GM19025 (cell line): ENCODE results near the gene COL5A1.

Experiments
- ATAC-seq: cut with Tn5 transposase; IDR thresholded peaks from one replicate; pipeline ENCODE4 v1.9.1; 2021; ENCODE audit warnings: mild to moderate bottlenecking, low read depth, moderate library complexity; ENCODE audit not compliant: unreplicated experiment

Gene COL5A1

DNA sequence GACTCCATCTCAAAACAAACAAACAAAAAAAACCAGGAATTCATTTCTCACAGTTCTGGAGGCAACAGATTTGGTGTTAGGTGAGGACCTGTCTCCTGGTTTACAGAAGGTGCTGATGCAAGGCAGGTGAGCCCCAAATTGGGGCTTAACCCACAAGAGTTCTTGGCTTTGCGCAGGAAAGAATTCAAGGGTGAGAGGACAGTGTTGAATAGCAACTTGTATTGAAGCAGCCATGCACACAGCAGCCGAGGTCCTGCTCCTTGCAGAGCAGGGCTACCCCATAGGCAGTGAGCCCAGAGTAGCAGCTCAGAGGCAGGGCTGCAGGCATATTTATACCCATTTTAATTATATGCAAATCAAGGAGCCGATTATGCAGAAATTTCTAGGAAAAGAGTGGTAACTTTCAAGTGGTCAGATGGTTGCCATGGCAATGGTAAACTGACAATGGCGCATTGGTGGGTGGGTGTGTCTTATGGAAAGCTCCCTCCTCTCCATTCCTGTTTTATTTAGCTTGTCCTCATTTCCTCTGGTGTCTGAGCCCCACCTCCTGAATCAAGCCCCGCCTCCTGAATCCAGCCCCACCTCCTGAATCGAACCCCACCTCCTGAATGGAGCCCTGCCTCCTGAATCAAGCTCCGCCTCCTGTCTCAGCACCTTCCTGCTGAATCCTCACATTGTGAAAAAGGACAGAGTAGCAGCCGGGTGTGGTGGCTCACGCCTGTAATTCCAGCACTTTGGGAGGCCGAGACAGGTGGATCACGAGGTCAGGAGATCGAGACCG lies 34.5 kb upstream of the COL5A1 start:
- no peak for ATAC-seq

DNA sequence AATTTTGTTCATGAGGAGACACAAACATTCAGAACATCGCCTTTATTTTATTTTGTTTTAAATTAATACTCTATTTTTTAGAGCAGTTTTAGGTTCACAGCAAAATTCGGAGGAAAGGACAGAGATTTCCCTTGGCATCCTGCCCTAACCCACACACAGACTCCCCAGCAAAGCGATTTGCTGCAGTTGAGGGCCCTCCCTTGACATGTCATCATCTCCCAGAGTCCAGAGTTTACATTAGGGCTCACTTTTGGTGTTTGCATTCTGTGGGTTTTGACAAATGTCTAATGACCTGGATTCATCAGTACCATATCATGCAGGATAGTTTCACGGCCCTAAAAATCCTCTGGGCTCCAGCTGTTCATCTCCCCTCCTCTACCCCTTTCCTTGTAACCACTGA lies 33.6 kb upstream of the COL5A1 start:
- ATAC-seq = no peak

GRCh38 chr9:134611046-134611445 lies 30.6 kb upstream of the COL5A1 start:
- ATAC-seq = no peak

- ATAC-seq = no peak
These were observed 29.3 kb upstream of the COL5A1 start for GRCh38 chr9:134612309-134612708.

DNA sequence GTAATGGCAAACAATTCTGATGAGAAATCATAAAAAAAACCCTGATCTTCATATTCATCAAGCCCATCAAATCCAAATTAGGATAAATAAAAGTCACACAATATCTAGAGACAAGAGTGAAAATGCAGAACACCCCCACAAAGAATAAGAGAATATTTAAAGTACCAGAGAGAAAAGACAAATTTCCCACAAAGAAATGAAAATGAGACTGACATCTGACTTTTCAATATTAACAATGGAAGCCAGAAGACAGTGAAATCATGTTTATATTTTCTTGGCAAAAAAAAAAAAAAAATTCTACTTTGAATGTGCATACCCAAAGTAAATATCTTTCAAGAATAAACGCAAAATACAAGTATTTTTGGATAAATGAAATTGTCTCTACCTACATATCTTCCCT lies 28.9 kb upstream of the COL5A1 start:
- ATAC-seq = no peak

DNA sequence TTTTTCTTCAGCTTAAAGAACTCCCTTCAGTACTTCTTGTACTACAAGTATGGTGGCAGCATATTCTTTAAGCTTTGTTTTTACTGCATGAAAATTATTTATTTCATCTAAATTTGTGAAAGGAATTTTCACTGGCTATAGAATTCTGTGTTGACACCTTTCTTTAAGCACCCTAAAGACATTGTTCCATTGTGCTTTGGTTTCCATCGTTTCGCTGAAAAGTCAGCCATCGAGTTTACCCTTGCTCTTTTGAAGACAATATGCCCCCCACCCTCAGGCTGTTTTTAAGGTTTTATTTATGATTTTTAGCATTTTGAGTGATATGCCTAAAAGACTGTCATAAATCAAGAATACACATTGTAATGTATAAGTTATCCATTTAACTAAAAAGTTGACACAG lies 27.3 kb upstream of the COL5A1 start:
- ATAC-seq = no peak

DNA sequence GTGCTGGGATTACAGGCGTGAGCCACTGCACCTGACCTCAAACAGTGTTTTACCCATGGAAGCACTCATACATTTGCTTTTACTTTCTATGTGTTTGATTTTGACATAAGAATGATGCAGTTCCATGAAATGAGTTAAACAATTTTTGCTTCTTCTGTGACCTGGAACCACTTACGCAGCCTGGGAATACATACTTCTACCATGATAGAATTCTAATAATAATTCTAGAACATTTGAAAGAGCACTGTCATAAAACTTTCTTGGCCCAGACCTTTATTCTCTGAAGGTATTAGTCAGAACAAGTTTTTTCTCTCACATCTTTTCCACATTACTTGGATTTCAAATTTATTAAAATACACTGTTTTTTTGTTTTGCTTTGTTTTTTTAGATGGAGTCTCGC lies 25.3 kb upstream of the COL5A1 start:
- ATAC-seq = no peak

DNA sequence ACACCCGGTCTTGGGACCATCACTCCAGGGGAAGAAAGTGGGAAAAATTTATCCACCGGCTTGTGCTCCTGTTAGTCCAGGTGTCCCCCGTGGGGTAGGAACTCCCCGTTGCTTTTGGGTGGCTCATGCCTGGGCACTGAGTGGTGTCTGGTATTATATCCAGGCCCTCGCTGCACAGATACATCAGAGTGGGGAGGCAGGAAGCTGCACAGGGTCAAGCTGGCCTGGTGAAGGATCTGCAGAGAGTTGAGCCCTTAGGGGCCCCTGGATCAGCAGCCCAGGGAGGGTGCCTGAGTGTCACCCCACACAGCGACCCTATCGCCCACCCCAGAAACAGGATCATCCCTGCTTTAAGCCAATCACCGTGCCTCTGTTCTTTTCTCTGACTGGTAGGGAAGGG lies 24.4 kb upstream of the COL5A1 start:
- no peak for ATAC-seq

DNA sequence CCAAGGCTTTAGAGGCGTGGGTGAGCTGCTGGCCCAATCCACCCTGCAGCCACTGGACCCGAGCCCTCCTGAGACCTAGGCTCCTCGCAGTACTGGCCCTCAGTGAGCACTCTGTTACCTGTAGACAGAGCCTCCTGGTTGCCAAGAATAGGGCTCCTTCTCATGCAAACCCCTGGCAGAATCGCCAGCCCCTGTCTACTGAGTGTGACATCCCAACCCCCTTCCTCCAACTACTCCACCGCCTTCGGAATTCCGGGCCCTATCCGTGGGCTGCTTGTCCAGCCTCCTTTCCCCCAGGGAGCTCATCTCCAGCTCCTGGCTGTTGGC lies 23.8 kb upstream of the COL5A1 start:
- ATAC-seq = no peak

DNA sequence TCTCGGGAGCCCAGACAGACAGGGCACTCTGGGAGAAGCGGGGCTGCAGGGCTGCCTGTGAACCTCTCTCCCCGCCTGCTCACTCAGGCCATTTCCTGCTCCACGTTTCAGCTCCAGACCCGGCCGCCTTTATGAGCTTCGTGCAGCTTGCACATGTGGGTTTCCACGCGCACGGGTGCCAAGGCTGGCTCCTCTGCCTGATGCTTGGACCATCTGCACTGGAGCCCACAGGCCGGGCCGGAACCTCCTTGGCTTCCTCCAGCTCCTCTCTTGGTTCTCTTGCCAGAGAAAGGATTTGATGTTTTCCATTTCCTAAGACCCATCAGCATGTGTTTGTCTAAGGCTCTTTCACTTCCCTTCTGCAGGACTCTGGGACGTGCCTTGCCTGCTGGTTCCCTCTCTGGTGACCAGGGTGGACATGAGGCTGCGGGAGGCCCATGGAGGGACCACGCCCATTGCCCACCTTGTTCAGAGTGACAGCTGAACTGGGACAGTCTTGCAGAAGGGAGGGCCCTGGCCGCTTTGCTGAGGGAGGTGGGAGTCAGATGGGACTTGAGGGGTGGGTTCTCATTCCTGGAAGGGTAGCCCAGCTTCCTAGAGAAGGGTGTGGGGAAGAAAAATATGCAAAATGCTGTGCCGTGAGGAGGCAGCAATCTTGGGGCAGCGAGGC lies 23.3 kb upstream of the COL5A1 start:
- no peak for ATAC-seq

DNA sequence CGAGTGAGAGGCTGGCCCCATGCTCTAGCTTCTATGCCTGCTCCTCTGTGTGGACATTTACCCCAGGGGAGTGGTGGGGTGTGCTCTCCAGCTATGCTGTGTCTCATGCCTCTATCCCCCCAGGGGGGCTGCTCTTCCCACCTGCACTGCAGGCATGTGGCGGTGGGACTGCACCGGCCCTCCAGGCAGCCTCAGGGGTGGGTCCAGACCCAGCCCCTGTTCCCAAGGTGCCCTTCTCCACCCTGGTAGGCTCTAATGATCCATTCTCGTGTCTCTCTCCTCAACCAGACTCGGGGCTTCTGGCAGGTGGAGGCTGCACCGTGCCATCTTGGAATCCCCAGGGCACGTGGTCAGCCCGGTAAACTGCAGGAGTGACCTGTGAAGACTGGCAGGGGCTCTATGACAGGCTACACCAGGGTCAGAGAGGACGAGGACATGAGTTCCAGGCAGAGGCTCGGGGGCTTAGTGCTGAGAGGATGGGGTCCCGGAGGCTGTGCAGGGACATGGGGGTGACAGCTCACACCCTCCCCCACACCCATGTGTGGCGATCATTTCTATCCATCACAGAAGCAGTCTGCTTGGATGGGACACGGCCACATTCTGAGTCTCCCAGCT lies 22.7 kb upstream of the COL5A1 start:
- no peak for ATAC-seq

GRCh38 chr9:134619448-134619982 lies 22.1 kb upstream of the COL5A1 start:
- no peak for ATAC-seq

- no peak for ATAC-seq
These were observed 21.5 kb upstream of the COL5A1 start for GRCh38 chr9:134619983-134620661.

DNA sequence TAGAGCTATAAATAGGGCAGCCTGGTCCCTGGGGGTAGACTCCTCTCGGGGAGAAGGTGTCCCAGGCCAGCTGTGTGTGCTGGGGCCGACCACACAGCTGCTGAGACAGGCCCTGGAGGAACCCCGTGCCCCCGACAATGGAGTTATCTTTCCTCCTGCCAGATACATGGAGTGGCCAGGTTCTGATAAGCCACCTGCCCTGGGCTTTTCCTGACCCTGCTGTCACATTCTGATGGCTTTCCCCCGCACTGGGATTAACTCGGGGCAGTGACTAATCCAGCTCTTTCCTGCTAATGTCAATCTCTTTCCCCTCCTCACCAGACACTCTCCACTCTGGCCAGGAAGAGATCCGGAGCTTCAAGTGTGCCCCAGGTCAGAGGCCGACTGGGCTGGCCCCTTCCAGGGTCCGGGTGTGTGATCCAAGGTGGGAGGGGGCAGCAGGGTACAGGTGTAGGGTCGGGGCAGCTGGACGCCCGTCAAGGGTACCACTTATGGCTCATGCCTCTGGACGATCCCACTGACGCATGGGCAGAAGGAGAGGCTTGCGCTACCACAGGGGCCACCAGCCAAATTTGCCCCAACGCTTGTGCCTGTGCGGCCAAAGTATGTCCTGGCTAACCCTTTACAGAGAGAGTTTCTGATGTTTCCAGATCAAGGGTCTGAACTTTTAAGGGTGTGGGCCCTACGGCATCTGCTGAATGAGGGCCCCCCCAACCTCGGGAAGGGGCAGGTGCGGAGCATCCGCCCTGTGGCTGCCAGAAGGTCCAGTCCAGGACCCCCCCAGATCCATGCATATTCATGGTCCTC lies 20.6 kb upstream of the COL5A1 start:
- ATAC-seq = no peak

DNA sequence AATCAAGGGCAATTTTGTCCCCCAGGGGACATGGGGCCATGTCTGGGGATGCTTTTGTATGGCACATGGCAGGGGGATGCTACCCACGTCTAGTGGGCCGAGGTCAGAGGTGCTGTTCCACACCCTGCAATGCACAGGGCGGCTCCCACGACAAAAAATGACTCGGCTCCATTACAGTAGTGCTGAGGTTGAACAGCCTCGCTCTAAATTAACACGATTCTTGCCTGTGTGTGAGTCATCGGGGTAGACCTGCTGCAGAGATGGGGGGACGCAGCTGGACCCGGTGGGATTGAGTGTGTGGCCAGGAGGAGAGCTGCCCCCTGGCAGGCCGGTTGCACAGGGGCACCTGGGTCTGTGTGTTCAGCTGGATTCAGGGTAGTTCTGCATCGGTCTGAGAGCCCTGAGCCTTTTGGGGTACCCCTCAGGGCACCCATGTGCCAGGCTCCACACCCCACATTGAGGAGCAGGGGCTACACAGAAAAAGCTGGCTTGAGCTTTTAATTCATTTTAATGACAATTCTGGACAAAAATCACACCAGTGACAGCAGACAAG lies 20.0 kb upstream of the COL5A1 start:
- ATAC-seq = no peak

- no peak for ATAC-seq
These were observed 18.7 kb upstream of the COL5A1 start for GRCh38 chr9:134622896-134623257.

- no peak for ATAC-seq
These were observed 18.1 kb upstream of the COL5A1 start for GRCh38 chr9:134623258-134624066.

DNA sequence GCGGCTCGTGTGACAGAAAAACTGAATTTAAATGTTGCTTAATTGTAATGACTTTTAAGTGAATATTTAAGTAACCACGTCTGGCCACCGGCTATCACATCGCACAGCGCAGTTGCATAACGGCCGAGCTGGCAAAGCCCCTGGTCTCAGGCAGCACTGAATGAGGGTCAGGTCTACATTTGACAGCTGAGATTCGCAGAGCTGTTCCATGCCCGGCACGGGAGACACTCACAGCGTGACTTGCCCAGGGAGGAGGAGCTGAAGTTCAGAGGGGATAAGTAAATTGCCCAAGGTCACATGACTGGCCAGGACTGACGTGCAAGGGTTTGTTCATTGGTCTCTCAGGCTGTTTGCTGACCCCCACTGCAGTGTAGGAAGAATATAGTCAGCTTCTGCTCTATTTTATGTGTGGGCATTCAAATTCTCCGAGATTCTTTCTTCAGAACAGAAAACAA lies 17.4 kb upstream of the COL5A1 start:
- no peak for ATAC-seq

GRCh38 chr9:134624621-134625181 lies 16.9 kb upstream of the COL5A1 start:
- no peak for ATAC-seq
